GM12878 (cell line): ENCODE results near the gene GTF2IRD1. TPM values are rescaled to one million over a fixed set of nuclear protein-coding genes. Genes with fewer than 3 reads are reported as not detected.
A peak's percentile ranks its signal among the peaks of the same experiment; 100 is the strongest.
"Not testable (repeated sequence)": the region's sequence is repeated elsewhere in the genome, so short reads cannot be mapped to it uniquely, and the experiment has no call there.

Experiments
- ATAC-seq: fragments of 200-7000 bp; cut with Tn5 transposase; 3 replicates; pipeline ENCODE4 v1.9.1; 2020; ENCODE audit warnings: mild to moderate bottlenecking, moderate library complexity
- BruUV-seq: library from RNA; stranded (reverse); fragments of 400-500 nt; replicated peaks from 2 replicates; lab custom pipeline; 2021; lab: Mats Ljungman, UMichigan
- CTCF ChIA-PET: fragments of 300-600 bp; sonication (Branson Sonifier 250); formaldehyde crosslinking; extraction: SDS; loops from one replicate; lab custom pipeline; 2021; ENCODE audit warnings: inconsistent platforms; lab: Yijun Ruan, JAX
- POLR2A ChIA-PET: fragments of 350-600 bp; formaldehyde crosslinking; extraction: SDS; loops from one replicate; lab custom pipeline; 2021; ENCODE audit warnings: inconsistent platforms; lab: Charles Lee
- RAD21 ChIA-PET: fragments of 300-600 bp; sonication (Branson Sonifier 250); formaldehyde crosslinking; loops from one replicate; lab custom pipeline; 2023; ENCODE audit warnings: antibody characterized with exemption; ENCODE audit not compliant: unreplicated experiment; lab: Charles Lee
- SMC1A ChIA-PET: fragments of 300-600 bp; sonication (Branson Sonifier 250); formaldehyde crosslinking; loops from one replicate; lab custom pipeline; 2023; ENCODE audit not compliant: unreplicated experiment, uncharacterized antibody; lab: Charles Lee
- DNase-seq: peaks from one replicate; pipeline ENCODE4 v3.0.0-alpha.2; 2011; ENCODE audit warnings: low read depth, low spot score
- FAIRE-seq: peaks from 3 replicates; lab custom pipeline; 2011; peaks lifted over from hg19 to GRCh38; lab: Jason Lieb, UNC
- H2AFZ ChIP-seq: 2 replicates; pipeline ENCODE4 v1.6.0; 2011; ENCODE audit warnings: low read depth, low read length, control low read depth; ENCODE audit not compliant: control insufficient read depth
- H3K27ac ChIP-seq: 2 replicates; pipeline ENCODE4 v1.5.1; 2011; ENCODE audit warnings: control low read depth; ENCODE audit not compliant: control insufficient read depth, insufficient read depth
- H3K27me3 ChIP-seq, 2 experiments: replicated peaks in 1 of 2; 2 replicates each; pipeline versions ENCODE4 v1.6.0 to v1.6.1; 2011; ENCODE audit warnings: low read length in 1 of 2; ENCODE audit not compliant: control insufficient read depth in 2 of 2, insufficient read depth in 2 of 2
- H3K36me3 ChIP-seq, 2 experiments: 2 replicates each; pipeline ENCODE4 v1.5.1; 2011; ENCODE audit warnings: low read length in 1 of 2; ENCODE audit not compliant: control insufficient read depth in 2 of 2, insufficient read depth in 2 of 2
- H3K4me1 ChIP-seq: 2 replicates; pipeline ENCODE4 v1.6.1; 2011; ENCODE audit warnings: mild to moderate bottlenecking, low read length, moderate library complexity, mixed read lengths; ENCODE audit not compliant: control insufficient read depth, insufficient read depth
- H3K4me2 ChIP-seq: 2 replicates; pipeline ENCODE4 v1.6.0; 2011; ENCODE audit warnings: control low read depth; ENCODE audit not compliant: control insufficient read depth, insufficient read depth
- H3K4me3 ChIP-seq: fragments of 200-600 bp; sonication (generic); 2 replicates; pipeline ENCODE4 v1.5.1; 2016
- H3K79me2 ChIP-seq: 2 replicates; pipeline ENCODE4 v1.6.0; 2011; ENCODE audit warnings: low read length; ENCODE audit not compliant: control insufficient read depth, insufficient read depth
- H3K9ac ChIP-seq: 2 replicates; pipeline ENCODE4 v1.8.0; 2011; ENCODE audit warnings: low read length, control low read depth, mixed read lengths; ENCODE audit not compliant: control insufficient read depth, insufficient read depth
- H3K9me3 ChIP-seq: replicated peaks from 3 replicates; pipeline ENCODE4 v1.5.1; 2011; ENCODE audit warnings: mild to moderate bottlenecking, low read length; ENCODE audit not compliant: control insufficient read depth, insufficient read depth
- H4K20me1 ChIP-seq: 2 replicates; pipeline ENCODE4 v1.6.0; 2011; ENCODE audit not compliant: control insufficient read depth, insufficient read depth
- DPF2 ChIP-seq: fragments of 450-650 bp; IDR thresholded peaks from 2 replicates; pipeline ENCODE4 v1.6.1; 2017; ENCODE audit warnings: mild to moderate bottlenecking
- PAX5 ChIP-seq: IDR thresholded peaks from 2 replicates; pipeline ENCODE4 v1.6.1; 2011; ENCODE audit warnings: low read depth, low read length, borderline replicate concordance
- SUZ12 ChIP-seq: fragments of 200-600 bp; sonication (generic); IDR thresholded peaks from one replicate; pipeline ENCODE4 v1.6.1; 2018; ENCODE audit warnings: antibody characterized with exemption, mild to moderate bottlenecking; ENCODE audit not compliant: unreplicated experiment
- WGBS: methylation state at CpG from one replicate; pipeline ENCODE4 v1.1.6; 2016; ENCODE audit warnings: low lambda C conversion rate; ENCODE audit not compliant: insufficient replicate concordance, insufficient coverage; ENCODE audit errors: missing lambda C conversion rate; 5-methylcytosine and 5-hydroxymethylcytosine counted together
- in situ Hi-C: fragments of 300-500 bp; cut with MboI; formaldehyde crosslinking; loops from 9 replicates; pipeline ENCODE4 v1.14.3; 2018; ENCODE audit warnings: mixed read lengths
- intact Hi-C: fragments of 100-400 bp; cut with micrococcal nuclease; formaldehyde crosslinking; loops from one replicate; pipeline ENCODE4 v1.14.2; 2022; ENCODE audit not compliant: unreplicated experiment
- polyA plus RNA-seq, 11 experiments: library from polyadenylated mRNA; depleted of rRNA in 4 of 11; unstranded in 6 of 11; stranded (reverse) in 5 of 11; fragments of >200 nt; fragmentation: Nextera tagmentation in 4 of 11; fragmentation: Illumina TruSeq in 1 of 11; extraction: Ambion mirVana in 4 of 11; extraction: Trizol in 1 of 11; gene quantifications; 1 replicate in 1 of 11; 2 replicates in 10 of 11; pipeline versions ENCODE4 v1.2.1 to v1.2.3, GENCODE V29; 2011 to 2016; ENCODE audit warnings: inconsistent platforms in 2 of 11, missing spikeins in 2 of 11, low read depth in 1 of 11
- total RNA-seq, 4 experiments: library from RNA; depleted of rRNA in 3 of 4; stranded (reverse); fragments of >200 nt in 3 of 4; fragmentation: Illumina TruSeq in 1 of 4; extraction: Trizol in 1 of 4; gene quantifications; 2 replicates each; pipeline versions ENCODE4 v1.2.1 to v1.2.3, GENCODE V29; 2013 to 2021
- TF ChIP-seq, protein P1 (sequence below): fragments of 450-650 bp; formaldehyde crosslinking; IDR thresholded peaks from 2 replicates; pipeline ENCODE4 v1.4.0; 2020; ENCODE audit warnings: mild to moderate bottlenecking, moderate library complexity

Gene GTF2IRD1
- total and polyA plus RNA-seq, 10 of the 15 experiments (the other 5 are each of a cell fraction or from before 2014, with no cell fraction given), result 0.48 to 3.0 (median 1.3) TPM

DNA sequence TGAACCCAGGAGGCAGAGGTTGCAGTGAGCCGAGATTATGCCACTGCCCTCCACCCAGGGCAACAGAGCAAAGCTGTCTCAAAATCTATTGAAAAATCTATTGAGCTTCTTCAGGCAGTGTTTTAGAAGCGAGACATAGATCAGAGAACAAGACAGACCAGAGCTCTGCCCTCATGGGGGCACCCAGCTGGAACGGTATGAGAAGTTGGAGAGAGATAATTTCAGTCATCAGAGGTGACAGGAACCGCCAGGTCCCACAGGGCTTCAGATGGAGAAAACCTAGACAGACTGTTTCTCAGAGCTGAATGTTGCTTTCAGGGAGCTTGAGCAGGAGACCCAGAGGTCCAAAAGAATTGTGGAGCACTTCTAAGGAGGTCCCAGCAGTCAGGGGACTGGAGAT is 14.2 kb upstream of the GTF2IRD1 start:
- SMC1A ChIA-PET, result no interaction called here
- Histone ChIP-seq H3K4me2 (no peak overlapping the region), H2AFZ (no peak overlapping the region), H3K36me3 (no peaks in the 10 kb centered on the region), H4K20me1 (no peaks in the 10 kb centered on the region), H3K27ac (no peak overlapping the region), H3K9ac (no peak overlapping the region), H3K79me2 (no peaks in the 10 kb centered on the region), H3K27me3 (no peaks in the 10 kb centered on the region; a peak in 1 of 4 replicates), H3K4me3 (no peak overlapping the region), H3K9me3 (peaks cover 3% of the 10 kb centered on the region; the same call in 1 of the 3 replicates), H3K4me1 (no peaks in the 10 kb centered on the region)
- BruUV-seq, result no TSS peak
- FAIRE-seq (no peak), ATAC-seq (no peak), DNase-seq (no peak)
- in situ Hi-C loops, result loop anchor here (25.0 kb wide), 1 partner anchor 123 kb away; no protein-coding TSS in a partner anchor
- WGBS, result 10% methylated on average over 4 of the region's 4 CpGs
- RAD21 ChIA-PET, result interaction anchor here (0.7 kb wide), 1 partner anchor 28 kb away, joined by 4 read pairs; no protein-coding TSS in a partner anchor
- intact Hi-C loops, result no loop called here
- POLR2A ChIA-PET, result no interaction called here
- CTCF ChIA-PET, result interaction anchor here (0.6 to 2.6 kb wide), 4 partner anchors 9 to 173 kb away, joined by 3 to 13 read pairs (median 3); no protein-coding TSS in a partner anchor
- TF ChIP-seq PAX5 (0 out of 2 replicates have a peak, but pooled peaks have one; percentile 33), DPF2 (no peak), SUZ12 (no peak)
- TF ChIP-seq, protein P1, sequence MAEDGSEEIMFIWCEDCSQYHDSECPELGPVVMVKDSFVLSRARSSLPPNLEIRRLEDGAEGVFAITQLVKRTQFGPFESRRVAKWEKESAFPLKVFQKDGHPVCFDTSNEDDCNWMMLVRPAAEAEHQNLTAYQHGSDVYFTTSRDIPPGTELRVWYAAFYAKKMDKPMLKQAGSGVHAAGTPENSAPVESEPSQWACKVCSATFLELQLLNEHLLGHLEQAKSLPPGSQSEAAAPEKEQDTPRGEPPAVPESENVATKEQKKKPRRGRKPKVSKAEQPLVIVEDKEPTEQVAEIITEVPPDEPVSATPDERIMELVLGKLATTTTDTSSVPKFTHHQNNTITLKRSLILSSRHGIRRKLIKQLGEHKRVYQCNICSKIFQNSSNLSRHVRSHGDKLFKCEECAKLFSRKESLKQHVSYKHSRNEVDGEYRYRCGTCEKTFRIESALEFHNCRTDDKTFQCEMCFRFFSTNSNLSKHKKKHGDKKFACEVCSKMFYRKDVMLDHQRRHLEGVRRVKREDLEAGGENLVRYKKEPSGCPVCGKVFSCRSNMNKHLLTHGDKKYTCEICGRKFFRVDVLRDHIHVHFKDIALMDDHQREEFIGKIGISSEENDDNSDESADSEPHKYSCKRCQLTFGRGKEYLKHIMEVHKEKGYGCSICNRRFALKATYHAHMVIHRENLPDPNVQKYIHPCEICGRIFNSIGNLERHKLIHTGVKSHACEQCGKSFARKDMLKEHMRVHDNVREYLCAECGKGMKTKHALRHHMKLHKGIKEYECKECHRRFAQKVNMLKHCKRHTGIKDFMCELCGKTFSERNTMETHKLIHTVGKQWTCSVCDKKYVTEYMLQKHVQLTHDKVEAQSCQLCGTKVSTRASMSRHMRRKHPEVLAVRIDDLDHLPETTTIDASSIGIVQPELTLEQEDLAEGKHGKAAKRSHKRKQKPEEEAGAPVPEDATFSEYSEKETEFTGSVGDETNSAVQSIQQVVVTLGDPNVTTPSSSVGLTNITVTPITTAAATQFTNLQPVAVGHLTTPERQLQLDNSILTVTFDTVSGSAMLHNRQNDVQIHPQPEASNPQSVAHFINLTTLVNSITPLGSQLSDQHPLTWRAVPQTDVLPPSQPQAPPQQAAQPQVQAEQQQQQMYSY, result no peak

DNA sequence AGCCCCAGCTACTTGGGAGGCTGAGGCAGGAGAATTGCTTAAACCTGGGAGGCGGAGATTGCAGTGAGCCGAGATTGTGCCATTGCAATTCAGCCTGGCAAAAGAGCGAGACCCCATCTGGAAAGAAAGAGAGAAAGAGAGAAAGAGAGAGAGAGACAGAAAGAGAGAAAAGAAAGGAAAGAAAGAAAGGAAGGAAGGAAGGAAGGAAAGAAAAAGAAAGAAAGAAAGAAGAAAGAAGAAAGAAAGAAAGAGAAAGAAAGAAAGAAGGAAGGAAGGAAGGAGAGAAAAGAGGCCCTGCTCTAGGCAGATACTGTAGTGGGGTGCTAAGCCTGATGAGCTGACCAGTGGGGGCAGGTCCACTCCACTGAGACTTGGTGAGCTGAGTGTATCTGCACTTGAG is 13.6 kb upstream of the GTF2IRD1 start:
- H3K36me3 ChIP-seq, POLR2A ChIA-PET, H3K9me3 ChIP-seq, intact Hi-C loops, H3K9ac ChIP-seq, H4K20me1 ChIP-seq, DNase-seq, SMC1A ChIA-PET, H3K27ac ChIP-seq, FAIRE-seq, H3K27me3 ChIP-seq, H3K79me2 ChIP-seq, H3K4me3 ChIP-seq, H2AFZ ChIP-seq, BruUV-seq, RAD21 ChIA-PET, H3K4me1 ChIP-seq, ATAC-seq, H3K4me2 ChIP-seq: not testable (repeated sequence)
- in situ Hi-C loops, result loop anchor here (25.0 kb wide), 1 partner anchor 122 kb away; no protein-coding TSS in a partner anchor
- WGBS, result 75% methylated on average over 3 of the region's 3 CpGs
- CTCF ChIA-PET, result interaction anchor here (1.1 to 2.6 kb wide), 2 partner anchors 8 to 10 kb away, joined by 3 to 13 read pairs; no protein-coding TSS in a partner anchor
